Esophagus squamous epithelium (tissue), 4 donors: ENCODE results near the gene SLC16A7.

Experiments
- POLR2A ChIP-seq, 4 donors: fragments of 450-650 bp; IDR thresholded peaks; one replicate each; pipeline ENCODE4 v1.6.1; 2017; ENCODE audit warnings: antibody characterized with exemption in 4 of 4, mild to moderate bottlenecking in 4 of 4, moderate library complexity in 3 of 4
- TF ChIP-seq, protein P1 (sequence below), 6 experiments: fragments of 450-650 bp in 4 of 6; fragments of 200-600 bp in 2 of 6; sonication (generic) in 2 of 6; IDR thresholded peaks; one replicate each; pipeline ENCODE4 v1.5.1; 2016 to 2019; ENCODE audit warnings: antibody characterized with exemption in 6 of 6, mild to moderate bottlenecking in 4 of 6, moderate library complexity in 4 of 6

DNA sequence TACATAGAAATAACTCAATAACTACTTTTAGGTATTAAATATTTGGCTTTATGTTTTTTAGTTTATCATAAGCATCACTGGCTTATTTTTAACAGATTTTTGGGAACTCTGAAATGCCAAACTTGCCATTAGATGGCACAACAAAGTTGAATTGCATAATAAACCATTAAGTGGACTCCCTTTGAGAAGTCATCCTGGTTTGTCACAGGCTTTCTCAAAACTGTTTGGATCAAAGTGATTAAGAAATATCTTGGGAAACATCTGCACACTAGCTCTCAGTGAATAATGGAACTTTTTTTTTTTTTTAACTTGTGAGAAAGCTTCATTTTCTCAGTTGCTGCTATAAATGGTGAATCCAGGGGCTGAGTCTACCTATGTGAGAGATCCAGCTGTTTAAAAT lies 4.3 kb downstream of the SLC16A7 start:
- TF ChIP-seq, protein P1, sequence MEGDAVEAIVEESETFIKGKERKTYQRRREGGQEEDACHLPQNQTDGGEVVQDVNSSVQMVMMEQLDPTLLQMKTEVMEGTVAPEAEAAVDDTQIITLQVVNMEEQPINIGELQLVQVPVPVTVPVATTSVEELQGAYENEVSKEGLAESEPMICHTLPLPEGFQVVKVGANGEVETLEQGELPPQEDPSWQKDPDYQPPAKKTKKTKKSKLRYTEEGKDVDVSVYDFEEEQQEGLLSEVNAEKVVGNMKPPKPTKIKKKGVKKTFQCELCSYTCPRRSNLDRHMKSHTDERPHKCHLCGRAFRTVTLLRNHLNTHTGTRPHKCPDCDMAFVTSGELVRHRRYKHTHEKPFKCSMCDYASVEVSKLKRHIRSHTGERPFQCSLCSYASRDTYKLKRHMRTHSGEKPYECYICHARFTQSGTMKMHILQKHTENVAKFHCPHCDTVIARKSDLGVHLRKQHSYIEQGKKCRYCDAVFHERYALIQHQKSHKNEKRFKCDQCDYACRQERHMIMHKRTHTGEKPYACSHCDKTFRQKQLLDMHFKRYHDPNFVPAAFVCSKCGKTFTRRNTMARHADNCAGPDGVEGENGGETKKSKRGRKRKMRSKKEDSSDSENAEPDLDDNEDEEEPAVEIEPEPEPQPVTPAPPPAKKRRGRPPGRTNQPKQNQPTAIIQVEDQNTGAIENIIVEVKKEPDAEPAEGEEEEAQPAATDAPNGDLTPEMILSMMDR (IDR thresholded peaks at IDR 0.05): no peak
- no peak for TF ChIP-seq POLR2A (IDR thresholded peaks at IDR 0.05)
